Uterus (tissue), 2 donors: ENCODE data around the gene ZNF627.

Experiments
- POLR2A ChIP-seq, 2 donors: fragments of 450-650 bp; IDR thresholded peaks; one replicate each; pipeline ENCODE4 v1.6.1; 2016; ENCODE audit warnings: antibody characterized with exemption in 2 of 2, mild to moderate bottlenecking in 1 of 2, moderate library complexity in 1 of 2
- TF ChIP-seq, protein P1 (sequence below), 4 experiments: fragments of 200-600 bp in 2 of 4; fragments of 450-650 bp in 2 of 4; sonication (generic) in 2 of 4; IDR thresholded peaks; one replicate each; pipeline ENCODE4 v1.5.1; 2016 to 2019; ENCODE audit warnings: antibody characterized with exemption in 4 of 4, mild to moderate bottlenecking in 2 of 4, moderate library complexity in 1 of 4

DNA sequence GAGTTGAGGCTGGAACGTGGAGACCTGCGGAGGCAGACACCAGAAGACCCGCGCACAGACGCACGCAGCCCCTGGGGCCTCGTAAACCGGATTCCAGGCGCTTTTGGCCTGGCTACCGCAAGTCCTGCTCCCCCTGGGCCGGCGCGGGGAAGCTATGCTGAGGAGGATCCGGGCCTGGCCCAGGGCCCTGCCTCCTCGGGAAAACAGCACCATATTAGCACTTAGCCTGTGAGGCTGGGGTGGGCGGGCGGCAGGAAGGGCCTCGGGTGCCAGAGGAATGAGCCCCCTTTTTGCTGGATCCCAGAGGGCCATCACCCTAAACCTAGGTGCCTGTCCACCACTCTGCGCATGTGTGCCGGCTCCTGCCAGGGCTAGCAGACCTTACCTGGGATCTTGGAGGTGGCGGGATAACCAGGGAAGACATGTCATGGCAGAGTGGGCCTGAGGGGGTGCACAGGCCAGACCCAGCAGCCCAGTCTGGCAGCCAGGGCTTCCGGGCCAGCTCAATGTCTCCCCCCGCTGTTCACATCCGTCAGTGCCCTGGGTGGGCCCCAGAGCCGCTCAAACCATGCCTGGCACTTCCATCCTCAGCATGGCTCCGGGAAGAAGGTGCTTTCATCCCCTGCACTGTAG is 45.6 kb upstream of the ZNF627 start:
- TF ChIP-seq, protein P1, sequence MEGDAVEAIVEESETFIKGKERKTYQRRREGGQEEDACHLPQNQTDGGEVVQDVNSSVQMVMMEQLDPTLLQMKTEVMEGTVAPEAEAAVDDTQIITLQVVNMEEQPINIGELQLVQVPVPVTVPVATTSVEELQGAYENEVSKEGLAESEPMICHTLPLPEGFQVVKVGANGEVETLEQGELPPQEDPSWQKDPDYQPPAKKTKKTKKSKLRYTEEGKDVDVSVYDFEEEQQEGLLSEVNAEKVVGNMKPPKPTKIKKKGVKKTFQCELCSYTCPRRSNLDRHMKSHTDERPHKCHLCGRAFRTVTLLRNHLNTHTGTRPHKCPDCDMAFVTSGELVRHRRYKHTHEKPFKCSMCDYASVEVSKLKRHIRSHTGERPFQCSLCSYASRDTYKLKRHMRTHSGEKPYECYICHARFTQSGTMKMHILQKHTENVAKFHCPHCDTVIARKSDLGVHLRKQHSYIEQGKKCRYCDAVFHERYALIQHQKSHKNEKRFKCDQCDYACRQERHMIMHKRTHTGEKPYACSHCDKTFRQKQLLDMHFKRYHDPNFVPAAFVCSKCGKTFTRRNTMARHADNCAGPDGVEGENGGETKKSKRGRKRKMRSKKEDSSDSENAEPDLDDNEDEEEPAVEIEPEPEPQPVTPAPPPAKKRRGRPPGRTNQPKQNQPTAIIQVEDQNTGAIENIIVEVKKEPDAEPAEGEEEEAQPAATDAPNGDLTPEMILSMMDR (IDR thresholded peaks at IDR 0.05), result peak in 3 of 4 experiments; percentile 33 to 39 (median 37)
- peak in 1 of 2 donors; percentile 47 for TF ChIP-seq POLR2A (IDR thresholded peaks at IDR 0.05)
